ENCODE results near the gene EHD1. TPM values are rescaled to one million over a fixed set of nuclear protein-coding genes. Genes with fewer than 3 reads are reported as not detected.

The EHD1 gene
- total and polyA plus RNA-seq, 9 of the 15 experiments (the other 6 are each of a cell fraction or from before 2014, with no cell fraction given): 0.46 to 65.0 (median 16.4) TPM

DNA sequence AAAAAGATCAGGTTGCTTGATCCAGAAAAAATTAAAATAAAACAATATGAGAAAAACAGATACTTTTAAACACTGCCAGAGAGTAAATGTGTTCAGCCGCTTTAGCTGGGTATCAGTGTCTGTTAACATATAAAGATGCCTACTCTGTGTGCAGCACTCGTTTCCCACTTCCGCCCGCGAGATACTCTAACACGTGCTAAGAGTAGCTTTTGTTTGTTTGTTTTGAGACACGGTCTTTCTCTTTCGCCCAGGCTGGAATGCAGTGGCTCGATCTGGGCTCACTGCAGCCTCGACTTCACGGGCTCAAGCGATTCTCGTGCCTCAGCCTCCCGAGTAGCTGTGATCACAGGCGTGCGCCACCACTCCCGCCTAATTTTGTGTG, 67.5 kb downstream of the EHD1 start (continued):
- TF ChIP-seq NR2C2 (CRISPR knock-in tag; IDR thresholded peaks at IDR 0.05): no peak
- peak; percentile 62 for TF ChIP-seq NR2C2 (tag; IDR thresholded peaks at IDR 0.05)
- no peak for TF ChIP-seq CHD1 (IDR thresholded peaks at IDR 0.05; ENCODE audit: low read length)
- TF ChIP-seq, protein P1, sequence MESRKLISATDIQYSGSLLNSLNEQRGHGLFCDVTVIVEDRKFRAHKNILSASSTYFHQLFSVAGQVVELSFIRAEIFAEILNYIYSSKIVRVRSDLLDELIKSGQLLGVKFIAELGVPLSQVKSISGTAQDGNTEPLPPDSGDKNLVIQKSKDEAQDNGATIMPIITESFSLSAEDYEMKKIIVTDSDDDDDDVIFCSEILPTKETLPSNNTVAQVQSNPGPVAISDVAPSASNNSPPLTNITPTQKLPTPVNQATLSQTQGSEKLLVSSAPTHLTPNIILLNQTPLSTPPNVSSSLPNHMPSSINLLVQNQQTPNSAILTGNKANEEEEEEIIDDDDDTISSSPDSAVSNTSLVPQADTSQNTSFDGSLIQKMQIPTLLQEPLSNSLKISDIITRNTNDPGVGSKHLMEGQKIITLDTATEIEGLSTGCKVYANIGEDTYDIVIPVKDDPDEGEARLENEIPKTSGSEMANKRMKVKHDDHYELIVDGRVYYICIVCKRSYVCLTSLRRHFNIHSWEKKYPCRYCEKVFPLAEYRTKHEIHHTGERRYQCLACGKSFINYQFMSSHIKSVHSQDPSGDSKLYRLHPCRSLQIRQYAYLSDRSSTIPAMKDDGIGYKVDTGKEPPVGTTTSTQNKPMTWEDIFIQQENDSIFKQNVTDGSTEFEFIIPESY (CRISPR knock-in tag; IDR thresholded peaks at IDR 0.05): 0 out of 2 replicates have a peak, but pooled peaks have one; percentile 36
- TF ChIP-seq ZNF408 (CRISPR knock-in tag; IDR thresholded peaks at IDR 0.05; ENCODE audit: low read depth): no peak
- peak; percentile 57; the same call in 1 of the 2 replicates for TF ChIP-seq ELF1 (tag; IDR thresholded peaks at IDR 0.05)
- no peak for TF ChIP-seq MTA2 (IDR thresholded peaks at IDR 0.05; ENCODE audit: low read depth)
- TF ChIP-seq, protein P2, sequence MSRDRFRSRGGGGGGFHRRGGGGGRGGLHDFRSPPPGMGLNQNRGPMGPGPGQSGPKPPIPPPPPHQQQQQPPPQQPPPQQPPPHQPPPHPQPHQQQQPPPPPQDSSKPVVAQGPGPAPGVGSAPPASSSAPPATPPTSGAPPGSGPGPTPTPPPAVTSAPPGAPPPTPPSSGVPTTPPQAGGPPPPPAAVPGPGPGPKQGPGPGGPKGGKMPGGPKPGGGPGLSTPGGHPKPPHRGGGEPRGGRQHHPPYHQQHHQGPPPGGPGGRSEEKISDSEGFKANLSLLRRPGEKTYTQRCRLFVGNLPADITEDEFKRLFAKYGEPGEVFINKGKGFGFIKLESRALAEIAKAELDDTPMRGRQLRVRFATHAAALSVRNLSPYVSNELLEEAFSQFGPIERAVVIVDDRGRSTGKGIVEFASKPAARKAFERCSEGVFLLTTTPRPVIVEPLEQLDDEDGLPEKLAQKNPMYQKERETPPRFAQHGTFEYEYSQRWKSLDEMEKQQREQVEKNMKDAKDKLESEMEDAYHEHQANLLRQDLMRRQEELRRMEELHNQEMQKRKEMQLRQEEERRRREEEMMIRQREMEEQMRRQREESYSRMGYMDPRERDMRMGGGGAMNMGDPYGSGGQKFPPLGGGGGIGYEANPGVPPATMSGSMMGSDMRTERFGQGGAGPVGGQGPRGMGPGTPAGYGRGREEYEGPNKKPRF (IDR thresholded peaks at IDR 0.05; ENCODE audit: low read depth, low read length): no peak
- TF ChIP-seq SIN3A (IDR thresholded peaks at IDR 0.05; ENCODE audit: borderline replicate concordance in 2 of 2, control insufficient read depth in 1 of 2, low read depth in 2 of 2, low read length in 2 of 2): no peak
- TF ChIP-seq, protein P3, sequence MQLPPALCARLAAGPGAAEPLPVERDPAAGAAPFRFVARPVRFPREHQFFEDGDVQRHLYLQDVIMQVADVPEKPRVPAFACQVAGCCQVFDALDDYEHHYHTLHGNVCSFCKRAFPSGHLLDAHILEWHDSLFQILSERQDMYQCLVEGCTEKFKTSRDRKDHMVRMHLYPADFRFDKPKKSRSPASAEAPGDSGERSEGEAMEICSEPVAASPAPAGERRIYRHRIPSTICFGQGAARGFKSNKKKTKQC (CRISPR knock-in tag; IDR thresholded peaks at IDR 0.05): no peak
- no peak for TF ChIP-seq MECOM (CRISPR knock-in tag; IDR thresholded peaks at IDR 0.05)
- TF ChIP-seq, protein P4, sequence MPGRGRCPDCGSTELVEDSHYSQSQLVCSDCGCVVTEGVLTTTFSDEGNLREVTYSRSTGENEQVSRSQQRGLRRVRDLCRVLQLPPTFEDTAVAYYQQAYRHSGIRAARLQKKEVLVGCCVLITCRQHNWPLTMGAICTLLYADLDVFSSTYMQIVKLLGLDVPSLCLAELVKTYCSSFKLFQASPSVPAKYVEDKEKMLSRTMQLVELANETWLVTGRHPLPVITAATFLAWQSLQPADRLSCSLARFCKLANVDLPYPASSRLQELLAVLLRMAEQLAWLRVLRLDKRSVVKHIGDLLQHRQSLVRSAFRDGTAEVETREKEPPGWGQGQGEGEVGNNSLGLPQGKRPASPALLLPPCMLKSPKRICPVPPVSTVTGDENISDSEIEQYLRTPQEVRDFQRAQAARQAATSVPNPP (IDR thresholded peaks at IDR 0.05; ENCODE audit: borderline replicate concordance, insufficient read depth, insufficient read length): no peak
- TF ChIP-seq, protein P5, sequence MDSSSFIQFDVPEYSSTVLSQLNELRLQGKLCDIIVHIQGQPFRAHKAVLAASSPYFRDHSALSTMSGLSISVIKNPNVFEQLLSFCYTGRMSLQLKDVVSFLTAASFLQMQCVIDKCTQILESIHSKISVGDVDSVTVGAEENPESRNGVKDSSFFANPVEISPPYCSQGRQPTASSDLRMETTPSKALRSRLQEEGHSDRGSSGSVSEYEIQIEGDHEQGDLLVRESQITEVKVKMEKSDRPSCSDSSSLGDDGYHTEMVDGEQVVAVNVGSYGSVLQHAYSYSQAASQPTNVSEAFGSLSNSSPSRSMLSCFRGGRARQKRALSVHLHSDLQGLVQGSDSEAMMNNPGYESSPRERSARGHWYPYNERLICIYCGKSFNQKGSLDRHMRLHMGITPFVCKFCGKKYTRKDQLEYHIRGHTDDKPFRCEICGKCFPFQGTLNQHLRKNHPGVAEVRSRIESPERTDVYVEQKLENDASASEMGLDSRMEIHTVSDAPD (CRISPR knock-in tag; IDR thresholded peaks at IDR 0.05): no peak
- TF ChIP-seq MIER1 (IDR thresholded peaks at IDR 0.05; ENCODE audit: low read depth): no peak
- TF ChIP-seq, protein P6, sequence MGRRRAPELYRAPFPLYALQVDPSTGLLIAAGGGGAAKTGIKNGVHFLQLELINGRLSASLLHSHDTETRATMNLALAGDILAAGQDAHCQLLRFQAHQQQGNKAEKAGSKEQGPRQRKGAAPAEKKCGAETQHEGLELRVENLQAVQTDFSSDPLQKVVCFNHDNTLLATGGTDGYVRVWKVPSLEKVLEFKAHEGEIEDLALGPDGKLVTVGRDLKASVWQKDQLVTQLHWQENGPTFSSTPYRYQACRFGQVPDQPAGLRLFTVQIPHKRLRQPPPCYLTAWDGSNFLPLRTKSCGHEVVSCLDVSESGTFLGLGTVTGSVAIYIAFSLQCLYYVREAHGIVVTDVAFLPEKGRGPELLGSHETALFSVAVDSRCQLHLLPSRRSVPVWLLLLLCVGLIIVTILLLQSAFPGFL (CRISPR knock-in tag; IDR thresholded peaks at IDR 0.05): no peak
- no peak for TF ChIP-seq ZNF143 (CRISPR knock-in tag; IDR thresholded peaks at IDR 0.05)
- no peak for TF ChIP-seq BMI1 (IDR thresholded peaks at IDR 0.05; ENCODE audit: low read length)
- no peak for TF ChIP-seq ZNF282 (CRISPR knock-in tag; IDR thresholded peaks at IDR 0.05)
- TF ChIP-seq TBL1XR1 (IDR thresholded peaks at IDR 0.05; ENCODE audit: low read length in 2 of 2): no peak

All from K562 (cell line).